Brain microvascular endothelial cell (primary cell): Measurements from ENCODE around the gene GNAO1.

Experiments
- DNase-seq: peaks from one replicate; pipeline ENCODE4 v3.0.0-alpha.2; 2020
- H3K27ac ChIP-seq: fragments of 250-450 bp; sonication (Bioruptor Pico); 2 replicates; pipeline ENCODE4 v1.5.1; 2020; ENCODE audit warnings: mild to moderate bottlenecking, moderate library complexity
- H3K27me3 ChIP-seq: fragments of 250-450 bp; sonication (Bioruptor Pico); replicated peaks from 2 replicates; pipeline ENCODE4 v1.5.1; 2020; ENCODE audit warnings: mild to moderate bottlenecking
- H3K36me3 ChIP-seq: fragments of 250-450 bp; sonication (Bioruptor Pico); replicated peaks from 2 replicates; pipeline ENCODE4 v1.5.1; 2020; ENCODE audit warnings: mild to moderate bottlenecking
- H3K4me3 ChIP-seq: 2 replicates; pipeline ENCODE4 v1.5.1; 2011; ENCODE audit warnings: low read depth, mild to moderate bottlenecking, control low read depth, low read length, moderate library complexity
- in situ Hi-C: cut with HindIII; loops from 2 replicates; pipeline ENCODE4 v1.10.0; 2017; ENCODE audit warnings: low sequenced_read_pairs, low pct_ligation_motif_present
- TF ChIP-seq, protein P1 (sequence below): IDR thresholded peaks from 2 replicates; pipeline ENCODE4 v1.5.1; 2011; ENCODE audit warnings: low read depth, mild to moderate bottlenecking, moderate library complexity, low read length, control low read depth, inconsistent platforms; ENCODE audit errors: missing control alignments

GNAO1 gene

DNA sequence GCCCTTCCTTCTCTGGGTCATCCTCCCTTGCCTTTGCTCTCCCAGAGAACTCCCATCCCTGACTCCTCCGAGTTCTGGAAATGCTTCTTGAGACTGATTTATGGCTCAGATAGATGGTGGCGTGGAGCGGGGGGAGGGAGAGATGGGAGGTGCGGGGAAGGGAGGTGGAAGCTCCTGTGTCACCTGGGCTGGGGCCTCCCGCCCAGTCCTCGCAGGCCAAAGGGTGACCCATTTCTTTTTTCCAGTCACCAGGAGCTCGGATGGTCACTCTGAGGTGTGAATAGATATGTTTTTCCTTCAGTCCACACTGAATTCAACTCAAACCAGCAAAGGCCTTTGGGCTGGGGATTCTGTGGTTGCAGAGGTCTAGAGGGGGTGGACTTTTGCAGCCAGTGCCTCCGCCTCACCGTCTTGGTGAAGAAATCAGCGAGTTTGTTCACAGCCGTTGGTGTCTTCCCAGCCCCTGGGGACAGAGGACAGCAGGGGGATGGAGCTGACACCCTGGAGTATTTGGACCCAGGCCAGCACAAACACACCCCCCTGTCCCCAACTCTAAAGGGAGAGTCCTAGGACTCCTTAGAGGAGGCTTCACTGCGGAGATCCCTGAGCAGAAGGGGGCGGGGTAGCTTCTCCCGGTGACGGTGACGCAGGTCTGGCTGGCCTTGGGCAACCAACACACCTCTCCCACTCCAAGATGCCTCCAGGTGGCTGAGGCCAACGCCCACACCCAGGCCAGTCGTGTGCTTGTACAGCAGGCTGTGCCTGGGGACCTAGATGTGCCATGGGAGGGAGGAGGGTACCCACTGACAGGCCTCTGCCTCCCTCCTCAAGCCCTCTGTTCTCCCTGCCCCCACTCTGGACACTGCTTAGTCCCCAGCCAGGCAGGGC, 153.5 kb downstream of the GNAO1 start:
- no peak for DNase-seq
- H3K27me3 ChIP-seq = no peaks in the 10 kb centered on the region
- H3K27ac ChIP-seq = no peak overlapping the region
- H3K4me3 ChIP-seq = no peak overlapping the region
- in situ Hi-C loops = no loop called here
- TF ChIP-seq, protein P1, sequence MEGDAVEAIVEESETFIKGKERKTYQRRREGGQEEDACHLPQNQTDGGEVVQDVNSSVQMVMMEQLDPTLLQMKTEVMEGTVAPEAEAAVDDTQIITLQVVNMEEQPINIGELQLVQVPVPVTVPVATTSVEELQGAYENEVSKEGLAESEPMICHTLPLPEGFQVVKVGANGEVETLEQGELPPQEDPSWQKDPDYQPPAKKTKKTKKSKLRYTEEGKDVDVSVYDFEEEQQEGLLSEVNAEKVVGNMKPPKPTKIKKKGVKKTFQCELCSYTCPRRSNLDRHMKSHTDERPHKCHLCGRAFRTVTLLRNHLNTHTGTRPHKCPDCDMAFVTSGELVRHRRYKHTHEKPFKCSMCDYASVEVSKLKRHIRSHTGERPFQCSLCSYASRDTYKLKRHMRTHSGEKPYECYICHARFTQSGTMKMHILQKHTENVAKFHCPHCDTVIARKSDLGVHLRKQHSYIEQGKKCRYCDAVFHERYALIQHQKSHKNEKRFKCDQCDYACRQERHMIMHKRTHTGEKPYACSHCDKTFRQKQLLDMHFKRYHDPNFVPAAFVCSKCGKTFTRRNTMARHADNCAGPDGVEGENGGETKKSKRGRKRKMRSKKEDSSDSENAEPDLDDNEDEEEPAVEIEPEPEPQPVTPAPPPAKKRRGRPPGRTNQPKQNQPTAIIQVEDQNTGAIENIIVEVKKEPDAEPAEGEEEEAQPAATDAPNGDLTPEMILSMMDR = no peak
- H3K36me3 ChIP-seq = no peaks in the 10 kb centered on the region

DNA sequence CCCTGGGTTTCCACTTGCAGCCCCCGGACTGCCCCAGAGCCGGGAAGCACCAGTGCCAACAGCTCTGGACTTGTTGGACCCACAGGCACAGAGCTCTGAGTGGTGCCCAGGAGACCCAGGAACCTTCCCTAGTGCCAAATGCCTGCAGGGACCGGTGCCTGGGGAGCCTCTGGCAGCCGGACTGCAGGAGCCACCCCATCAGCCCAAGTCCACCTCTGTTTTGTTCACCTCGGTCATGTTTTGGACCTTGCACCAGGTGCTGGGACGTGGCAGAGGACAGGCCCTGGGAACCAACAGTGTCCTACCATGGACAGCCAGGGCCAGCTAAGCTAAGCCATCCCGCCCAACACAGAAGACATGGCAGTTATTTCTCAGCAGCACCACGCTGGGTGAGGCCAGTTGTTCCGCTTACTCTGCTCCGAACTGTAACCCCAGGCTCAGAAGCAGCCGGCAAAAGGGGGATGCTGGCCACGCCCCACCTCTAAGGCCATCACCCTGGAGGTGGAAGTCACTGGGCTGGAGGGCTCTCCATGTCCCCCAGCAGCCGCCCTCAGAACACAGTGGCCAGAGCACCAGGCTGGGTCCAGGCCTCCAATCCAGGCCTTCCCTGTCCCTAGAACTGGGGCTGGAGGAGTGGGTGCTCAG, 154.2 kb downstream of the GNAO1 start:
- H3K27me3 ChIP-seq = no peaks in the 10 kb centered on the region

DNA sequence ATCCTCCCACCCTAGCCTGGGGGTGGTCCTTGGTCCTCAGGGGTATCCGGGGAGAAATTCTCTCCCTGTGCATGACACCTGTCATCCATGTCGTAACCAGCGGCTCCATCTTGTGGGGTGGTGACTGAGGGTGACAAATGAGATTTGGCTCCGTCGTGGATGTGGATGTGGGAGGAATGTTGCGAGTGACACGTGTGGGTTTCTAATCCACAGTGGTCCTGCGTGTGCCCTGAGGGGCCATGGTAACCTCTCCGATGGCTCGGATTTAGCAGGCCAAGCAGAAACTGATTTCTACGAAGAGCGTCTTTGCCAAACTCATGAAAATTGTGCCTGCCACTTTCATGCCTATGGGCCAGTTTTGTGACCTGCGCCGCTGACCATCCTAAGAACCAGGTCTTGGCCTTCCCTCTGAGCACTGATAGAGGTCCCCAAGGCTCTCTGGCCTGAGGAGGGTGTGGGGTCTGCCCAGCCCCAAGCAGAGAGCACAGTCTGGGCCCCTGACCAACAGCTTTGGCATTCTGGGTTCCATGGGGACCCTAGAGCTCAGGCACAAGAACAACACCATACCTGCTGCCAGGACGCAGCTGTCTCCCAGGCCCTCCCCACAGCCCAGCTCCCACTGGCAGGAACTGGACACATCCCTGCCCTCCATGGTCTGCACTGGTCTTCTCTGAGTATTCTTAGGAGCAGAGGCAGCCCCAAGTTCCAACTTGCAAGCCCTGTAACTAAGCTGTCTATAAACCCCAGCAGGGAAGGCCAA, 155.0 kb downstream of the GNAO1 start:
- Histone ChIP-seq H3K36me3 (no peaks in the 10 kb centered on the region), H3K4me3 (no peak overlapping the region), H3K27ac (no peak overlapping the region), H3K27me3 (no peaks in the 10 kb centered on the region)
- TF ChIP-seq, protein P1 = no peak
- no peak for DNase-seq
- in situ Hi-C loops = no loop called here

More for the DNA sequence above, 154.2 kb downstream of the GNAO1 start:
- no peak for DNase-seq
- in situ Hi-C loops = no loop called here
- Histone ChIP-seq H3K4me3 (no peak overlapping the region), H3K27ac (no peak overlapping the region), H3K36me3 (no peaks in the 10 kb centered on the region)
- TF ChIP-seq, protein P1 = no peak

DNA sequence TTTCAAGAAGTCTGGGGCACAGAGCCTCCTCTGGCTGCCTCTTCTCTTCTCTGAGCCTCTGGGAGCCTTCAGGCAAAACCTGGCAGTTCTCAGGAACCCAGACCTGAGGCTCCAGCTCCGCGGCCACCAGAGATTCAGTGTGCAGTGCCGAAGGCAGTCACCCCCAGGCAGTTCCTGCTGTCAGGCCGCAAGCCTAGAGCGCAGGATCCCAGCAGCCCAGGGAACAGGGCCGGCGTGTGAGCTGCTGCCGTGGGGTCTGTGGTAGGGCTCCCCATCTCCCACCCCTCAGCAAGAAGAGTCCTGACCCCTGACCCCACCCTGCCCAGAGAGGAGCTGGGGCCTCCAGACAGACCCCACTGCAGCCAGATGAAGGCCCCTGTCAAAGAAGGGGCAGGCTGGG, 155.9 kb downstream of the GNAO1 start:
- H3K27me3 ChIP-seq = no peaks in the 10 kb centered on the region
- no peak for DNase-seq
- in situ Hi-C loops = no loop called here

DNA sequence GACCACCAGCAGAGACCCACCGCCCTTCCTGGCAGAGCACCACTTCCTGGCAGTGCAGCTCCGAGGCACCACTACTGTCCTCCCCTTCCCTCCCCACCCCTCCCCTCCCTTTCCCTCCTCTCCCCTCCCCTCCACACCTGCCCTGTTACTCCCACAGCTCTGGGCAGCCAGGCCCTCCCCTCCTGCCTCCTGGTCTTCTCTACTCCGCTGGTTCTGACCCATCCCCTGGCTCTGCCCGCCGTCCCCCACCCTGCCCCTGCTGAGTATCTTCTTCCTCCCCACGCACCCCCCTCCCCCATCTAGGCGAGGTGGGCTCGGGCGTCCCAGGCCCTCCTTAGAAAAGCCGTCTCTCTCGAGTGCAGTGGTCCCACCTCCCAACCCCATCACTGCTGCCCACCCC, 156.4 kb downstream of the GNAO1 start:
- H3K27ac ChIP-seq = no peak overlapping the region
- no peaks in the 10 kb centered on the region for H3K36me3 ChIP-seq
- in situ Hi-C loops = no loop called here
- H3K27me3 ChIP-seq = no peaks in the 10 kb centered on the region
- TF ChIP-seq, protein P1 = no peak
- no peak for DNase-seq
- no peak overlapping the region for H3K4me3 ChIP-seq

More for the DNA sequence above, 155.9 kb downstream of the GNAO1 start:
- Histone ChIP-seq H3K36me3 (no peaks in the 10 kb centered on the region), H3K4me3 (no peak overlapping the region), H3K27ac (no peak overlapping the region)
- TF ChIP-seq, protein P1 = no peak
